ENCODE data around the gene ARHGEF38. TPM values are rescaled to one million over a fixed set of nuclear protein-coding genes. Genes with fewer than 3 reads are reported as not detected.
A peak's percentile ranks its signal among the peaks of the same experiment; 100 is the strongest.

Gene ARHGEF38
- total and polyA plus RNA-seq, 5 donors from 2014 or later = 0.24 to 0.33 TPM; not detected in 3

- peaks cover 21% of the 10 kb centered on the region for H3K4me1 ChIP-seq (ENCODE audit: control insufficient read depth, insufficient read depth, low read length, poor library complexity, severe bottlenecking)
- H3K27me3 ChIP-seq (ENCODE audit: control insufficient read depth, insufficient read depth, low read length) = no peaks in the 10 kb centered on the region
- no peak overlapping the region for H3K27ac ChIP-seq (ENCODE audit: insufficient read depth, low read length, poor library complexity, severe bottlenecking)
- peak overlapping the region; percentile 93 for H3K4me3 ChIP-seq (ENCODE audit: low read depth, low read length)
- no peak overlapping the region for H3K27ac Mint-ChIP-seq
- H3K9me3 ChIP-seq (ENCODE audit: control insufficient read depth in 2 of 2, low read length in 2 of 2) = no peaks in the 10 kb centered on the region
- DNase-seq = no peak
- H3K27me3 Mint-ChIP-seq = no peaks in the 10 kb centered on the region
- H3K36me3 ChIP-seq (ENCODE audit: control insufficient read depth, insufficient read depth, low read length) = no peaks in the 10 kb centered on the region
- H3K36me3 Mint-ChIP-seq = peaks cover 3% of the 10 kb centered on the region
- H3K4me1 Mint-ChIP-seq = peaks cover 27 to 48% (median 34%) of the 10 kb centered on the region in 4 donors
- ATAC-seq (ENCODE audit: low read depth in 2 of 2) = no peak
- H3K4me3 Mint-ChIP-seq = peak overlapping the region; percentile 98 to 100 (median 99)
- H3K9me3 Mint-ChIP-seq = no peaks in the 10 kb centered on the region
Measured at GRCh38 chr4:105710012-105710600, 157.7 kb downstream of the ARHGEF38 start.

GRCh38 chr4:105710678-105711077, 158.3 kb downstream of the ARHGEF38 start:
- H3K4me3 ChIP-seq (ENCODE audit: low read depth, low read length) = no peak overlapping the region
- H3K4me1 Mint-ChIP-seq = peaks cover 27 to 44% (median 32%) of the 10 kb centered on the region in 4 donors
- no peaks in the 10 kb centered on the region for H3K27me3 Mint-ChIP-seq
- no peaks in the 10 kb centered on the region for H3K9me3 Mint-ChIP-seq
- ATAC-seq (ENCODE audit: low read depth in 2 of 2) (no peak), DNase-seq (no peak)
- H3K27ac Mint-ChIP-seq = no peak overlapping the region
- H3K36me3 Mint-ChIP-seq = peaks cover 3% of the 10 kb centered on the region
- H3K27me3 ChIP-seq (ENCODE audit: control insufficient read depth, insufficient read depth, low read length) = no peaks in the 10 kb centered on the region
- peak overlapping the region in 1 of 4 donors; percentile 55 for H3K4me3 Mint-ChIP-seq
- no peaks in the 10 kb centered on the region for H3K9me3 ChIP-seq (ENCODE audit: control insufficient read depth in 2 of 2, low read length in 2 of 2)
- peaks cover 21% of the 10 kb centered on the region for H3K4me1 ChIP-seq (ENCODE audit: control insufficient read depth, insufficient read depth, low read length, poor library complexity, severe bottlenecking)
- H3K36me3 ChIP-seq (ENCODE audit: control insufficient read depth, insufficient read depth, low read length) = no peaks in the 10 kb centered on the region
- H3K27ac ChIP-seq (ENCODE audit: insufficient read depth, low read length, poor library complexity, severe bottlenecking) = no peak overlapping the region

- peak overlapping the region in 1 of 4 donors; percentile 54 for H3K4me3 Mint-ChIP-seq
- no peaks in the 10 kb centered on the region for H3K27me3 Mint-ChIP-seq
- H3K9me3 Mint-ChIP-seq = no peaks in the 10 kb centered on the region
- peaks cover 15 to 25% (median 16%) of the 10 kb centered on the region in 4 donors for H3K4me1 Mint-ChIP-seq
- no peak for DNase-seq
- Histone ChIP-seq H3K36me3 (ENCODE audit: control insufficient read depth, insufficient read depth, low read length) (no peaks in the 10 kb centered on the region), H3K4me3 (ENCODE audit: low read depth, low read length) (no peak overlapping the region), H3K4me1 (ENCODE audit: control insufficient read depth, insufficient read depth, low read length, poor library complexity, severe bottlenecking) (peaks cover 14% of the 10 kb centered on the region), H3K27me3 (ENCODE audit: control insufficient read depth, insufficient read depth, low read length) (no peaks in the 10 kb centered on the region), H3K27ac (ENCODE audit: insufficient read depth, low read length, poor library complexity, severe bottlenecking) (no peak overlapping the region), H3K9me3 (ENCODE audit: control insufficient read depth in 2 of 2, low read length in 2 of 2) (no peaks in the 10 kb centered on the region)
- no peak for ATAC-seq (ENCODE audit: low read depth in 2 of 2)
- H3K36me3 Mint-ChIP-seq = no peaks in the 10 kb centered on the region
- no peak overlapping the region for H3K27ac Mint-ChIP-seq
Measured at GRCh38 chr4:105712766-105713165, 160.3 kb downstream of the ARHGEF38 start.

GRCh38 chr4:105714071-105714521, 161.7 kb downstream of the ARHGEF38 start:
- no peaks in the 10 kb centered on the region for H3K27me3 ChIP-seq (ENCODE audit: control insufficient read depth, insufficient read depth, low read length)
- no peak overlapping the region for H3K27ac Mint-ChIP-seq
- H3K27me3 Mint-ChIP-seq = no peaks in the 10 kb centered on the region
- no peak for DNase-seq
- peaks cover 7% of the 10 kb centered on the region for H3K4me1 ChIP-seq (ENCODE audit: control insufficient read depth, insufficient read depth, low read length, poor library complexity, severe bottlenecking)
- H3K36me3 ChIP-seq (ENCODE audit: control insufficient read depth, insufficient read depth, low read length) = no peaks in the 10 kb centered on the region
- no peaks in the 10 kb centered on the region for H3K36me3 Mint-ChIP-seq
- H3K4me3 Mint-ChIP-seq = no peak overlapping the region
- no peak for ATAC-seq (ENCODE audit: low read depth in 2 of 2)
- no peaks in the 10 kb centered on the region for H3K9me3 ChIP-seq (ENCODE audit: control insufficient read depth in 2 of 2, low read length in 2 of 2)
- no peak overlapping the region for H3K4me3 ChIP-seq (ENCODE audit: low read depth, low read length)
- H3K27ac ChIP-seq (ENCODE audit: insufficient read depth, low read length, poor library complexity, severe bottlenecking) = no peak overlapping the region
- H3K4me1 Mint-ChIP-seq = peaks cover 11 to 15% (median 13%) of the 10 kb centered on the region in 4 donors
- no peaks in the 10 kb centered on the region for H3K9me3 Mint-ChIP-seq

- no peak for ATAC-seq (ENCODE audit: low read depth in 2 of 2)
Measured at GRCh38 chr4:105714932-105715331, 162.5 kb downstream of the ARHGEF38 start.

GRCh38 chr4:105715692-105716278, 163.4 kb downstream of the ARHGEF38 start:
- Mint-ChIP-seq H3K4me3 (no peak overlapping the region), H3K27me3 (no peaks in the 10 kb centered on the region), H3K36me3 (peaks cover 6% of the 10 kb centered on the region), H3K27ac (no peak overlapping the region), H3K4me1 (peaks cover 3 to 9% (median 5%) of the 10 kb centered on the region in 4 donors), H3K9me3 (no peaks in the 10 kb centered on the region)
- no peaks in the 10 kb centered on the region for H3K4me1 ChIP-seq (ENCODE audit: control insufficient read depth, insufficient read depth, low read length, poor library complexity, severe bottlenecking)
- H3K36me3 ChIP-seq (ENCODE audit: control insufficient read depth, insufficient read depth, low read length) = no peaks in the 10 kb centered on the region
- DNase-seq (peak in 2 of 3 donors; percentile 20 to 22), ATAC-seq (ENCODE audit: low read depth in 2 of 2) (no peak)
- no peaks in the 10 kb centered on the region for H3K9me3 ChIP-seq (ENCODE audit: control insufficient read depth in 2 of 2, low read length in 2 of 2)
- no peaks in the 10 kb centered on the region for H3K27me3 ChIP-seq (ENCODE audit: control insufficient read depth, insufficient read depth, low read length)
- H3K27ac ChIP-seq (ENCODE audit: insufficient read depth, low read length, poor library complexity, severe bottlenecking) = no peak overlapping the region
- H3K4me3 ChIP-seq (ENCODE audit: low read depth, low read length) = no peak overlapping the region

More at GRCh38 chr4:105714932-105715331, 162.5 kb downstream of the ARHGEF38 start:
- H3K4me1 ChIP-seq (ENCODE audit: control insufficient read depth, insufficient read depth, low read length, poor library complexity, severe bottlenecking) = no peaks in the 10 kb centered on the region
- H3K36me3 ChIP-seq (ENCODE audit: control insufficient read depth, insufficient read depth, low read length) = no peaks in the 10 kb centered on the region
- no peak overlapping the region for H3K27ac ChIP-seq (ENCODE audit: insufficient read depth, low read length, poor library complexity, severe bottlenecking)
- Mint-ChIP-seq H3K4me1 (peaks cover 3 to 9% (median 5%) of the 10 kb centered on the region in 4 donors), H3K27ac (no peak overlapping the region), H3K27me3 (no peaks in the 10 kb centered on the region), H3K9me3 (no peaks in the 10 kb centered on the region), H3K36me3 (peaks cover under 1% of the 10 kb centered on the region), H3K4me3 (no peak overlapping the region)
- H3K9me3 ChIP-seq (ENCODE audit: control insufficient read depth in 2 of 2, low read length in 2 of 2) = no peaks in the 10 kb centered on the region
- DNase-seq = no peak
- no peaks in the 10 kb centered on the region for H3K27me3 ChIP-seq (ENCODE audit: control insufficient read depth, insufficient read depth, low read length)
- H3K4me3 ChIP-seq (ENCODE audit: low read depth, low read length) = no peak overlapping the region

GRCh38 chr4:105719204-105719603, 166.8 kb downstream of the ARHGEF38 start:
- no peaks in the 10 kb centered on the region for H3K27me3 ChIP-seq (ENCODE audit: control insufficient read depth, insufficient read depth, low read length)
- no peaks in the 10 kb centered on the region for H3K27me3 Mint-ChIP-seq
- H3K27ac ChIP-seq (ENCODE audit: insufficient read depth, low read length, poor library complexity, severe bottlenecking) = no peak overlapping the region
- H3K36me3 ChIP-seq (ENCODE audit: control insufficient read depth, insufficient read depth, low read length) = no peaks in the 10 kb centered on the region
- peaks cover 6% of the 10 kb centered on the region for H3K36me3 Mint-ChIP-seq
- no peak for DNase-seq
- no peak for ATAC-seq (ENCODE audit: low read depth in 2 of 2)
- peaks cover 0 to 7% (median 4%) of the 10 kb centered on the region in 4 donors for H3K4me1 Mint-ChIP-seq
- no peaks in the 10 kb centered on the region for H3K9me3 ChIP-seq (ENCODE audit: control insufficient read depth in 2 of 2, low read length in 2 of 2)
- H3K27ac Mint-ChIP-seq = no peak overlapping the region
- no peaks in the 10 kb centered on the region for H3K4me1 ChIP-seq (ENCODE audit: control insufficient read depth, insufficient read depth, low read length, poor library complexity, severe bottlenecking)
- no peaks in the 10 kb centered on the region for H3K9me3 Mint-ChIP-seq
- no peak overlapping the region for H3K4me3 ChIP-seq (ENCODE audit: low read depth, low read length)
- no peak overlapping the region for H3K4me3 Mint-ChIP-seq

- H3K4me1 Mint-ChIP-seq = peaks cover 0 to 2% (median 0%) of the 10 kb centered on the region in 4 donors
- ATAC-seq (ENCODE audit: low read depth in 2 of 2) (no peak), DNase-seq (no peak)
- H3K4me3 ChIP-seq (ENCODE audit: low read depth, low read length) = no peak overlapping the region
- no peaks in the 10 kb centered on the region for H3K9me3 ChIP-seq (ENCODE audit: control insufficient read depth in 2 of 2, low read length in 2 of 2)
- H3K9me3 Mint-ChIP-seq = peaks cover 0 to 10% (median 2%) of the 10 kb centered on the region in 7 donors
- H3K27ac Mint-ChIP-seq = no peak overlapping the region
- H3K4me3 Mint-ChIP-seq = no peak overlapping the region
- no peaks in the 10 kb centered on the region for H3K27me3 Mint-ChIP-seq
- no peak overlapping the region for H3K27ac ChIP-seq (ENCODE audit: insufficient read depth, low read length, poor library complexity, severe bottlenecking)
- no peaks in the 10 kb centered on the region for H3K27me3 ChIP-seq (ENCODE audit: control insufficient read depth, insufficient read depth, low read length)
- peaks cover 27% of the 10 kb centered on the region for H3K36me3 Mint-ChIP-seq
- no peaks in the 10 kb centered on the region for H3K36me3 ChIP-seq (ENCODE audit: control insufficient read depth, insufficient read depth, low read length)
- no peaks in the 10 kb centered on the region for H3K4me1 ChIP-seq (ENCODE audit: control insufficient read depth, insufficient read depth, low read length, poor library complexity, severe bottlenecking)
Measured at GRCh38 chr4:105725623-105726022, 173.2 kb downstream of the ARHGEF38 start.

All from CD4-positive, CD25-positive, alpha-beta regulatory T cell (primary cell).